ENCODE results near the gene SLC4A3. TPM values are rescaled to one million over a fixed set of nuclear protein-coding genes. Genes with fewer than 3 reads are reported as not detected.

SLC4A3 gene, protein sequence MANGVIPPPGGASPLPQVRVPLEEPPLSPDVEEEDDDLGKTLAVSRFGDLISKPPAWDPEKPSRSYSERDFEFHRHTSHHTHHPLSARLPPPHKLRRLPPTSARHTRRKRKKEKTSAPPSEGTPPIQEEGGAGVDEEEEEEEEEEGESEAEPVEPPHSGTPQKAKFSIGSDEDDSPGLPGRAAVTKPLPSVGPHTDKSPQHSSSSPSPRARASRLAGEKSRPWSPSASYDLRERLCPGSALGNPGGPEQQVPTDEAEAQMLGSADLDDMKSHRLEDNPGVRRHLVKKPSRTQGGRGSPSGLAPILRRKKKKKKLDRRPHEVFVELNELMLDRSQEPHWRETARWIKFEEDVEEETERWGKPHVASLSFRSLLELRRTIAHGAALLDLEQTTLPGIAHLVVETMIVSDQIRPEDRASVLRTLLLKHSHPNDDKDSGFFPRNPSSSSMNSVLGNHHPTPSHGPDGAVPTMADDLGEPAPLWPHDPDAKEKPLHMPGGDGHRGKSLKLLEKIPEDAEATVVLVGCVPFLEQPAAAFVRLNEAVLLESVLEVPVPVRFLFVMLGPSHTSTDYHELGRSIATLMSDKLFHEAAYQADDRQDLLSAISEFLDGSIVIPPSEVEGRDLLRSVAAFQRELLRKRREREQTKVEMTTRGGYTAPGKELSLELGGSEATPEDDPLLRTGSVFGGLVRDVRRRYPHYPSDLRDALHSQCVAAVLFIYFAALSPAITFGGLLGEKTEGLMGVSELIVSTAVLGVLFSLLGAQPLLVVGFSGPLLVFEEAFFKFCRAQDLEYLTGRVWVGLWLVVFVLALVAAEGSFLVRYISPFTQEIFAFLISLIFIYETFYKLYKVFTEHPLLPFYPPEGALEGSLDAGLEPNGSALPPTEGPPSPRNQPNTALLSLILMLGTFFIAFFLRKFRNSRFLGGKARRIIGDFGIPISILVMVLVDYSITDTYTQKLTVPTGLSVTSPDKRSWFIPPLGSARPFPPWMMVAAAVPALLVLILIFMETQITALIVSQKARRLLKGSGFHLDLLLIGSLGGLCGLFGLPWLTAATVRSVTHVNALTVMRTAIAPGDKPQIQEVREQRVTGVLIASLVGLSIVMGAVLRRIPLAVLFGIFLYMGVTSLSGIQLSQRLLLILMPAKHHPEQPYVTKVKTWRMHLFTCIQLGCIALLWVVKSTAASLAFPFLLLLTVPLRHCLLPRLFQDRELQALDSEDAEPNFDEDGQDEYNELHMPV
- 1.7 and 2.1 TPM in 2 replicates for total RNA-seq (ENCODE audit: low replicate concordance)

DNA sequence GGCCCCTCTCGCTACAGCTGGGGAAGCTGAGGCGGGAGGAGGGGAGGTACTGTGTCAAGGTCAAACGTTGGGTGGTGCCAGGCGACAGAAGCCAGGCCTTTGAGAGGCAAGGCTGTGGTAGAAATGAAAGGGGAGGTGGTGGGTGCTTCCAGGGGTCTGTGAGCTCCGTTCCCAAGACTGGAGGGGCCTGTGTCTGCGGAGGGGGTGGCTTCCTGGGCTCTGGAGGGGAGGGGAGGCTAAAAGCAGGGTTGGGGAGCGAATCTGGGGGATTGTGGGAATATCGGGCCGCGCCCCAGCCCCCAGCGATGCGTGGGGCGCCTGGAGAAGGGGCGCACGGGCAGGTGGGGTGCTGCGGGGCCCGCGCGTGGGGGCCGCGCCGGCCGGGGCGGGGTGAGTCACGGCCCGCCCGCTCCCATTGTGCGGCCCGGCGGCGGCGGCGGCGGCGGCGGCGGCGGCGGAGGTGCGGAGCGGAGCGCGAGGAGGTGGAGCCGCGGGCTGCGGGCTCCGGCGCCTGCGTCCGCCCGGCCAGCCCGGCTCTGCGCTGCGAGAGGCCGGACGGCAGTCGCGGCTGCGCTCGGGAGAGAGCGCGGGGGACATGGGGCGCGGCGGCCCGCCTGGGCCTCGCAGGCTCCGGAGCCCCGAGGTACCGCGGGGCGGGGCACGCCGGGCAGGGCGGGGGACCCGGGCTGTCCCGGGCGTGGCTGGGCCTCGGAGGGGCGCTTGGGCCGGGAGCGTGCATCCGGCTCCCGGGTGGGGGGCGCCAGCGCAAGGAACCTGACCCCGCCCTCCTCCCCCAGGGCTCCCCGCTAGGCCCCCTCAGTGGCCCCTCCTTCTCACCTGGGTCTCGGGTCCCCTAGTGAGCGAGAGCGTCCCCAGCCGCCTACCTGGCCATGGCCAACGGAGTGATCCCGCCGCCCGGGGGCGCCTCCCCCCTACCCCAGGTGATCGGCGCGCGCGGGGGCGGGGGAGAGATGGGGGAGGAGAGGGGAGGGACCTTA is at the start of gene SLC4A3:
SLC4A3 (plus strand) TSS at position 528 of the 998 bp plus-strand sequence; CDS start at position 891, 363 bp downstream.

GRCh38 chr2:219597552-219598307 is 29.7 kb upstream of the SLC4A3 start, which contains the start of gene STK11IP:
STK11IP (plus strand) TSS chr2:219597857; CDS start chr2:219598120, 263 bp downstream.

Other genes with a start within 250 kb of the SLC4A3 start
- gene DNPEP, start 239.7 kb upstream of the SLC4A3 start, total RNA-seq (ENCODE audit: low replicate concordance), result 54.2 and 75.5 TPM in 2 replicates
- 0.15 and 11.8 TPM in 2 replicates for gene DES, start 209.3 kb upstream of the SLC4A3 start, total RNA-seq (ENCODE audit: low replicate concordance)
- gene SPEG, start 192.8 kb upstream of the SLC4A3 start, total RNA-seq (ENCODE audit: low replicate concordance), result 9.1 and 9.4 TPM in 2 replicates
- 67.1 and 102 TPM in 2 replicates for gene GMPPA, start 128.7 kb upstream of the SLC4A3 start, total RNA-seq (ENCODE audit: low replicate concordance)
- gene ASIC4, start 113.1 kb upstream of the SLC4A3 start, total RNA-seq (ENCODE audit: low replicate concordance), result under 0.01 and 0.70 TPM in 2 replicates
- gene CHPF, start 83.8 kb upstream of the SLC4A3 start, total RNA-seq (ENCODE audit: low replicate concordance), result 48.0 and 109 TPM in 2 replicates
- 0.59 and 1.3 TPM in 2 replicates for gene TMEM198, start 83.6 kb upstream of the SLC4A3 start, total RNA-seq (ENCODE audit: low replicate concordance)
- 45.7 and 84.6 TPM in 2 replicates for gene OBSL1, start 56.1 kb upstream of the SLC4A3 start, total RNA-seq (ENCODE audit: low replicate concordance)
- under 0.01 and 0.38 TPM in 2 replicates for gene INHA, start 55.3 kb upstream of the SLC4A3 start, total RNA-seq (ENCODE audit: low replicate concordance)
- gene STK11IP, start 29.8 kb upstream of the SLC4A3 start, total RNA-seq (ENCODE audit: low replicate concordance), result 10.0 and 15.2 TPM in 2 replicates

All from smooth muscle cell of the coronary artery (primary cell).